Measurements from ENCODE around the gene TWIST2. TPM values are rescaled to one million over a fixed set of nuclear protein-coding genes. Genes with fewer than 3 reads are reported as not detected.

TWIST2 gene
- total RNA-seq, 1 donor = 9.4 TPM

DNA sequence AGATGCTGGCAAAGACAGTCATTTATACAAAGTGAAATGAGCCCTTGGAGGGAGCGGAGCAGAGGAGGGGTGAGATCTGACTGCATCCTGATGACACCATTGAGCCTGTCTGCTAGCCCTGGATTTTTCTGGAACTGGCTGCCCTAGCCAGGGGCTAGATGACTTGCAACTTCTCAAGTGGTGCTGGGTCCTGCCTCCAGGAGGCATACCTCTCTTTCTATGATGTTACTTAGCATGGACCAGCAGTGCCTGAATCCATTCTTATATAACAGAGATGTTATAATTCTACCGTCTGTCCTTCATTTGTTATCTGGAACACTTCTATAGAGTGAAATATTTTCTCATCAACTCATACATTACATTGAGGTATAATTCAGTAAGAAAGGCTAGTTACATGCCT is 8.5 kb upstream of the TWIST2 start:
- no peak for DNase-seq (ENCODE audit: insufficient read length, low spot score, missing footprints)
- TF ChIP-seq, protein P1, sequence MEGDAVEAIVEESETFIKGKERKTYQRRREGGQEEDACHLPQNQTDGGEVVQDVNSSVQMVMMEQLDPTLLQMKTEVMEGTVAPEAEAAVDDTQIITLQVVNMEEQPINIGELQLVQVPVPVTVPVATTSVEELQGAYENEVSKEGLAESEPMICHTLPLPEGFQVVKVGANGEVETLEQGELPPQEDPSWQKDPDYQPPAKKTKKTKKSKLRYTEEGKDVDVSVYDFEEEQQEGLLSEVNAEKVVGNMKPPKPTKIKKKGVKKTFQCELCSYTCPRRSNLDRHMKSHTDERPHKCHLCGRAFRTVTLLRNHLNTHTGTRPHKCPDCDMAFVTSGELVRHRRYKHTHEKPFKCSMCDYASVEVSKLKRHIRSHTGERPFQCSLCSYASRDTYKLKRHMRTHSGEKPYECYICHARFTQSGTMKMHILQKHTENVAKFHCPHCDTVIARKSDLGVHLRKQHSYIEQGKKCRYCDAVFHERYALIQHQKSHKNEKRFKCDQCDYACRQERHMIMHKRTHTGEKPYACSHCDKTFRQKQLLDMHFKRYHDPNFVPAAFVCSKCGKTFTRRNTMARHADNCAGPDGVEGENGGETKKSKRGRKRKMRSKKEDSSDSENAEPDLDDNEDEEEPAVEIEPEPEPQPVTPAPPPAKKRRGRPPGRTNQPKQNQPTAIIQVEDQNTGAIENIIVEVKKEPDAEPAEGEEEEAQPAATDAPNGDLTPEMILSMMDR (IDR thresholded peaks at IDR 0.05; ENCODE audit: extremely low read depth, low read depth, low read length) = peak; percentile 12
- Histone ChIP-seq H3K4me1 (ENCODE audit: insufficient read depth, low read length) (no peaks in the 10 kb centered on the region), H3K36me3 (ENCODE audit: insufficient read depth, low read length) (no peaks in the 10 kb centered on the region), H3K9me3 (ENCODE audit: low read depth, low read length) (no peaks in the 10 kb centered on the region), H3K27ac (ENCODE audit: low read depth, low read length) (no peak overlapping the region), H3K79me2 (ENCODE audit: insufficient read depth, low read length) (no peaks in the 10 kb centered on the region), H3K4me2 (ENCODE audit: insufficient read depth, low read length) (no peak overlapping the region), H3K27me3 (ENCODE audit: insufficient read depth, low read length) (peaks cover 8% of the 10 kb centered on the region), H3K4me3 (ENCODE audit: insufficient read depth, low read length) (no peak overlapping the region), H4K20me1 (ENCODE audit: insufficient read depth, low read length) (no peaks in the 10 kb centered on the region), H2AFZ (ENCODE audit: low read length) (no peak overlapping the region)

DNA sequence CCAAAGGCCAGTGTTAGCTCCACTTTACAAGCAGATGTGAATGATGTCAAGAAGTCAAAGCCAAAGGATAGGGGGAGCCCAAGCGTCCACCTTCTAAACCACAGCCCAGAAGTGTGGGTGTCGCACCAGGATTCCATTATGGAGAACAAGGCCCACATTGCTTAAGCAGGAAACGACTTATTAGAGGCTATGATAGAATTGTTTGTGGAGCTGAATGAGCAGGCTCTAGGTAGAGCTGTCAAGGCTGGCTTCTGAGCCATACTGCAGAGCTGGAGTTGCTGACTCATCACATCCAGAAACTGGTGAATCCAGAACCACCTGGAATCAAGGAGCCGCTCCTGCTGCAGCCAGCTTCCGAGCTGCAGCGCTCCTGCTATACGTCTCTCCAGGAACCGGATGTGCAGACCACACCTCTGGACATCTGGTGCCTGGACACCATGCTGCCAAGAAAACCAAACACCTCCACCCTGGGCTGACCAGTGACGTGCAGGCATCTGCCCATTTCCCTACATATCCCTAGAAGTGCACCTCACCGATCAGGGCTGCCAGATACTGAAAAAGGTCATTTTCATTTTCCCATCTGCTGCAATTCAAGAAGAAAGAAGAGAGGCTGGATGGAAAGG is 6.2 kb upstream of the TWIST2 start:
- TF ChIP-seq, protein P1 (IDR thresholded peaks at IDR 0.05; ENCODE audit: extremely low read depth, low read depth, low read length) = no peak
- Histone ChIP-seq H4K20me1 (ENCODE audit: insufficient read depth, low read length) (no peaks in the 10 kb centered on the region), H3K27me3 (ENCODE audit: insufficient read depth, low read length) (peaks cover 4% of the 10 kb centered on the region), H3K9me3 (ENCODE audit: low read depth, low read length) (no peaks in the 10 kb centered on the region), H3K4me2 (ENCODE audit: insufficient read depth, low read length) (no peak overlapping the region), H2AFZ (ENCODE audit: low read length) (no peak overlapping the region), H3K36me3 (ENCODE audit: insufficient read depth, low read length) (no peaks in the 10 kb centered on the region), H3K4me1 (ENCODE audit: insufficient read depth, low read length) (no peaks in the 10 kb centered on the region), H3K4me3 (ENCODE audit: insufficient read depth, low read length) (no peak overlapping the region), H3K27ac (ENCODE audit: low read depth, low read length) (no peak overlapping the region), H3K79me2 (ENCODE audit: insufficient read depth, low read length) (no peaks in the 10 kb centered on the region)
- DNase-seq (ENCODE audit: insufficient read length, low spot score, missing footprints) = no peak

DNA sequence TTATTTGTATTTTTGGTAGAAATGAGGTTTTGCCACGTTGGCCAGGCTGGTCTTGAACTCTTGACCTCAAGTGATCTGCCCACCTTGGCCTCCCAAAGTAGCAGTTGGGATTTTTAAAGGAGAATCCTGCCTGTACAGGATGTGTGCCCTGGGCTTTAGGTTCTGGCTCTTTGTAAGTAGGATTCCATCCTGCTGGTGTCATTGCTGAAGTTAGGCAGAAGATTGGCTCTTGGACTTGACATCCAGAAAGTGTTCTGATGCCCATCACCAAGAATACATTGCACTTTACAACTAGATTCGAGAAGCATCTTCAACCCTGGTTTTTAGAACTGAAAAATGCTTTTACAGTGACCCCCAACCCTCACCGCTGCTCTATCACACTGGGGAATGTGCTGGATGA is 4.4 kb upstream of the TWIST2 start:
- no peaks in the 10 kb centered on the region for H3K9me3 ChIP-seq (ENCODE audit: low read depth, low read length)
- no peak overlapping the region for H3K4me3 ChIP-seq (ENCODE audit: insufficient read depth, low read length)
- H3K36me3 ChIP-seq (ENCODE audit: insufficient read depth, low read length) = no peaks in the 10 kb centered on the region
- no peak overlapping the region for H3K4me2 ChIP-seq (ENCODE audit: insufficient read depth, low read length)
- H4K20me1 ChIP-seq (ENCODE audit: insufficient read depth, low read length) = no peaks in the 10 kb centered on the region
- TF ChIP-seq, protein P1 (IDR thresholded peaks at IDR 0.05; ENCODE audit: extremely low read depth, low read depth, low read length) = no peak
- H3K27me3 ChIP-seq (ENCODE audit: insufficient read depth, low read length) = peaks cover 4% of the 10 kb centered on the region
- no peak overlapping the region for H2AFZ ChIP-seq (ENCODE audit: low read length)
- H3K79me2 ChIP-seq (ENCODE audit: insufficient read depth, low read length) = peaks cover 2% of the 10 kb centered on the region
- H3K27ac ChIP-seq (ENCODE audit: low read depth, low read length) = no peak overlapping the region
- H3K4me1 ChIP-seq (ENCODE audit: insufficient read depth, low read length) = no peaks in the 10 kb centered on the region
- no peak for DNase-seq (ENCODE audit: insufficient read length, low spot score, missing footprints)

DNA sequence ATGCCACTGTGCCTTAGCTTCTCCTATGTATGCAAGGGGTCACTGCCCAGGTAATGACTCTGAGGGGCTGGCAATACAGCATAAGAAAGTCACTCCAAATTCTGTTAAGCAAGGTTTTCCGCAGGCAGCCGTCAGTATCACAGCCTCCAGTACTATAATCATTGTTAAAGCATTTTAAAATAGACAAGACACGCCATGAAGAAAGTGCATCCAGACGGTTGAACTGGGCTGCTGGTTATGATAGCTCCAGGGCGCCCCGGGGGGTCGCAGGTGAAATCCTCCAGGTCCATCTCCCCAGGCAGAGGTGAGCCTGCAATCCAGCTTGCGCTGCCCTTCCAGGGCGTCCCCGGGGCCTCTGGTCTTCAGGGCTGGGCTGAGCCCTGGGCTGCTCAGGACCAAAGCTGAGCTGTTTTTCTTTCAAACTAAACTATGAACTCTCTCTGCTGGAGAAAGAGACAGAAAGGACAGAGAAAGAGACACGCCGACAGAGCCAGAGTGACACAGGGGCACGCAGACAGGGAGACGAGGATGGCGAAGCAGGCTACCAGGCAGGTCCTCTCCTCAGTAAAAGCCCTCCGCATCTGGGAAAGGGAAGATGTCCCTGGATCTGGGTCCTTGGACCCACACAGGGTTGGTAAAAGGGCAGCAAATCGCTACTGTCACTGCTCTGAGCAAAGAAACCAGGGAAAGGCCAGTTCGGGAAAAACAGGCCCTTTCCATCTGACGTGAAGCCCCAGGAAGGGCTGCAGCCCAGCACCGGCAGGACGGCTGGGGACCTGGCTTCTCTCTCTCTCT is 2.1 kb upstream of the TWIST2 start:
- H4K20me1 ChIP-seq (ENCODE audit: insufficient read depth, low read length) = no peaks in the 10 kb centered on the region
- peaks cover 20% of the 10 kb centered on the region for H3K79me2 ChIP-seq (ENCODE audit: insufficient read depth, low read length)
- no peaks in the 10 kb centered on the region for H3K36me3 ChIP-seq (ENCODE audit: insufficient read depth, low read length)
- no peak overlapping the region for H3K4me2 ChIP-seq (ENCODE audit: insufficient read depth, low read length)
- H3K4me3 ChIP-seq (ENCODE audit: insufficient read depth, low read length) = no peak overlapping the region
- H3K27ac ChIP-seq (ENCODE audit: low read depth, low read length) = no peak overlapping the region
- peaks cover 4% of the 10 kb centered on the region for H3K27me3 ChIP-seq (ENCODE audit: insufficient read depth, low read length)
- no peak for DNase-seq (ENCODE audit: insufficient read length, low spot score, missing footprints)
- TF ChIP-seq, protein P1 (IDR thresholded peaks at IDR 0.05; ENCODE audit: extremely low read depth, low read depth, low read length) = no peak
- H3K4me1 ChIP-seq (ENCODE audit: insufficient read depth, low read length) = peaks cover 7% of the 10 kb centered on the region
- H2AFZ ChIP-seq (ENCODE audit: low read length) = no peak overlapping the region
- no peaks in the 10 kb centered on the region for H3K9me3 ChIP-seq (ENCODE audit: low read depth, low read length)
